HG03565 (cell line): Measurements from ENCODE around the gene CCL21.
"Not testable (repeated sequence)": the region's sequence is repeated elsewhere in the genome, so short reads cannot be mapped to it uniquely, and the experiment has no call there.

Source experiments
- ATAC-seq: cut with Tn5 transposase; IDR thresholded peaks from one replicate; pipeline ENCODE4 v1.9.1; 2021; ENCODE audit warnings: mild to moderate bottlenecking, moderate library complexity; ENCODE audit not compliant: unreplicated experiment

The CCL21 gene, protein sequence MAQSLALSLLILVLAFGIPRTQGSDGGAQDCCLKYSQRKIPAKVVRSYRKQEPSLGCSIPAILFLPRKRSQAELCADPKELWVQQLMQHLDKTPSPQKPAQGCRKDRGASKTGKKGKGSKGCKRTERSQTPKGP

DNA sequence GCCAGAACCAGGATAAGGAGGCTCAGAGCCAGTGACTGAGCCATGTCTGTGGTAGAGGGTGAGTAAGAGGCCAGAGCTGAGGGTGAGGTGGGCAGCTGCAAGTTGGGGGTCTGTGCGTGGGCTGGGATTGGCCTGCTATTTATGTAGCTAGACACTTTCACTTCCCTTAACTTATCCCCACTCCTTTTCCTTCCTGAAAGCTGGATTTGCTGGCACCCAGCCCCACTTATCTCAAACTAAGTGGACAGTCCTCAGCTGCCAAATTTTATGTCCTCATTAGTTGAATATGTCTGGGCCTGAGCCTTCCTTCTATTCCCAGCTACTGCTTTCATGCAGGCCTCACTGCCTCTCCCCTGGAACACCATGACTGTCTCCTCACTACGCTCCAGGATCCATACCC lies at the start of gene CCL21:
Gene CCL21, minus strand, starts transcription at position 114 of the 400 bp plus-strand sequence. Its CDS starts 70 bp downstream, at position 44.
- ATAC-seq = no peak

GRCh38 chr9:34759432-34760134 lies 49.6 kb upstream of the CCL21 start:
- ATAC-seq = no peak

DNA sequence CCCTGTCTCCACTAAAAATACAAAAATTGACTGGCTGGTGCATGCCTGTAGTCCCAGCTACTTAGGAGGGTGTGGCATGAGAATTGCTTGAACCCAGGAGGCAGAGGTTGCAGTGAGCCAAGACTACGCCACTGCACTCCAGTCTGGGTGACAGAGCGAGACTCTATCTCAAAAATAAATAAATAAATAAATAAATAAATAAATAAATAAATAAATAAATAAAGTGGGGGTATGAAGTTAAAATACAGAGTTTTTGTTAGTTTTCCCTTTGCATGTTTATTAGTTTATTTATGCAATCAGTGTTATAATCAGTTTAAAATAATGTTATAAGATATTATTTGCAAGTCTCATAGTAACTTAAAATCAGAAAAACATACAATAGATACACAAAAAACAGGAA lies 40.4 kb upstream of the CCL21 start:
- not testable (repeated sequence) for ATAC-seq

- no peak for ATAC-seq
Measured at GRCh38 chr9:34746526-34746925, 36.6 kb upstream of the CCL21 start.

DNA sequence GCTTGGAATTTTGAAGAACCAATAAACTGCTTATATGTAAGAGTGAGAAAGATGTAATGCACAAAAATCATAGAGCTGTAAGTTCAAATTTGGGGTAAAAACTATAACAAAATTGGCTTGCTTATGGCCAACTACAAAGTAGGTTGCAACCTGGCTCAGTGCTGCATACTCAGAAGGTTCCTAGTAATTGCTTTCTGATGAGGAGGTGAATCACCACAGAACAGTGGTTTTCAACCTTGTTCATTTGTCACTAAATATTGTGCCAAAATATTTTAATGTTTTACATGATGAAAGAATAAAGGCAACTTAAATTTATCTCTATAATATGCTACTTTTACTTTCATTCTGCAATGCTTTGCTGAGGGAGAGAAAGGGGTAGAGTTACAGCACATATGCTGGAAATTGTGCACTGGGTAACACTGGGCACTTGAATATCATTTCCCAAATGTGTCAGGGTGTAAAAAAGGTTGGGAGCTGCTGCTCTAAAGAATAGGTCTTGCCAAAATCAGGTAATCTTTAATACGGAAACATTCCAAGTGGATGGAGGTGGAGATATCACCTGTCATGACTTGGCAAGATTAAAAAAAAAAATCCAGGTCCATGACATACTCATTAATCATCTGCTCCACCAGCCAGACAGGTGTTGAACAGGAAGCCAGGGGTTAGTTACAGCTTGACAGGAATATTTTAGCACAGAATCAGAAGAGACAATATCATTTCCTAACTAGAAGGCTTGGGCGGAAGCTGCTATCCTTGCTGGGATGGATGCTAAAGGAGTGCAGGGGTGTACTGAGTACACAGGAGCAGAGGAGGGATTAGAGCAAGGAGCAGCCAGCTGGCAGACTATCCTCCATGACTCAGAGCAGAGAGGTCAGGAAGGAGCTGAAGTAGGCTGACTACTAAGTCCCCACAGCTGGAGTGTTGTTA lies 34.6 kb upstream of the CCL21 start:
- no peak for ATAC-seq

- no peak for ATAC-seq
Measured at GRCh38 chr9:34742710-34743109, 32.8 kb upstream of the CCL21 start.

DNA sequence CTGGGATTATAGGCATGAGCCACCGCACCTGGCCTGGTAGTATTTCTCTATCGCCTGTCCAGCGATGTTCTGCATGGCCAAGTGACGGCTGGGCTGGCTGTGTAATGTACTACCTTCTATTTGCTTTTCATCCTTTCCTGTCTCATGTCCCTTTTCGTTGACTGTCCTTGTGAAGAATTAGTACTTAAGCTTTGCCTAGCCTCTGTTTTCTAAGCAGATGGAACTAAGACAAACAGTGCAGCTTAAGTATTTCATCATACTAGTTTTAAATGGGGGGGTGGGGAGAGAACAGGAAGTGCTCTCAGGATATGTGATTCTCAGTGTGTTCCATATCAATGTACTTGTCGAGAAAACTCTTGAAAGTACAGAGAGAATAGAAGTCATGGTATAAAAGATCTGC lies 31.7 kb upstream of the CCL21 start:
- ATAC-seq = no peak

DNA sequence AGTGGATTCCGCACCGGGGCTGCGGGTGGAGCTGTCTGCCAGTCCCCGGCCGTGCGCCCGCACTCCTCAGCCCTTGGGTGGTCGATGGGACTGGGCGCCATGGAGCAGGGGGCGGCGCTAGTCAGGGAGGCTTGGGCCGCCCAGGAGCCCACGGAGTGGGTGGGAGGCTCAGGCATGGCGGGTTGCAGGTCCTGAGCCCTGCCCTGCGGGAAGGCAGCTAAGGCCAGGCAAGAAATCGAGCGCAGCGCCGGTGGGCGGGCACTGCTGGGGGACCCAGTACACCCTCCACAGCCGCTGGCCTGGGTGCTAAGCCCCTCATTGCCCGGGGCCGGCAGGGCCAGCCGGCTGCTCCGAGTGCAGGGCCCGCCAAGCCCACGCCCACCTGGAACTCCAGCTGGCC lies 30.2 kb upstream of the CCL21 start:
- not testable (repeated sequence) for ATAC-seq

GRCh38 chr9:34737677-34738260 lies 27.8 kb upstream of the CCL21 start:
- no peak for ATAC-seq

DNA sequence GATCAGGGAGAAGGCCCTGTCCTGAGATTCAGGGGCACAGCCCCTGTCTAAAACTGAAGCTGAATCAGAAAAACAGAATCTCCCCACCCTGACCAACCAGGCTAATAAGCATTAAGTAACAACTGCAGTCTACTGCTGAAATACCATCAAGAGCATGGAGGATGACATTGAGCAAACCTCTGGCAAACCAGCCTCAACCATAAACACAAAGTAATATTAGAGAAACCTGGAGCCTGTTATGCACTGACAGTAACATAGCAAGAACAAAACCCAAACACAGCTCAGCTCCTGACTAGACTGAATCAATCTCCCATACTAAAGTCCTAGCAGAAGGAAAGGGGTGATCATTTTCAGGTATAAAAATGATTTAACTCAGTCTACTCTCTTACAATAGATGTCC lies 24.8 kb upstream of the CCL21 start:
- no peak for ATAC-seq

GRCh38 chr9:34732886-34733285 lies 22.9 kb upstream of the CCL21 start:
- no peak for ATAC-seq

DNA sequence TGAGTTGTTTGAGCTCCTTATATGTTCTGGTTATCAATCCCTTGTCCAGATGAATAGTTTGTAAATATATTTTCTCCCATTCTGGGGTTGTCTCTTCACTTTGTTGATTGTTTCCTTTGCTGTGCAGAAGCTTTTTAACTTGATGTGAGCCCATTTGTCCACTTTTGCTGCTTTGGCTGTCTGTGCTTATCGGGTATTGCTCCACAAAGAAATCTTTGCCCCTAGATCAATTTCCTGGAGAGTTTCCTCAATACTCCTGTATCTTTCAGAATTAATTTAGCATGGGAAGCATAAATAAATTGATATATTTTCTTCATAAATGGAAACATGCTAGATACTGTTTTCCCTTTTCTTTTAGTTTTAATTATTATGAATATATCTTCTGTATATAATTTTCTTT lies 22.5 kb upstream of the CCL21 start:
- ATAC-seq = no peak

- ATAC-seq = no peak
Measured at GRCh38 chr9:34723141-34723540, 13.2 kb upstream of the CCL21 start.

GRCh38 chr9:34719769-34720025 lies 9.8 kb upstream of the CCL21 start:
- ATAC-seq = not testable (repeated sequence)

DNA sequence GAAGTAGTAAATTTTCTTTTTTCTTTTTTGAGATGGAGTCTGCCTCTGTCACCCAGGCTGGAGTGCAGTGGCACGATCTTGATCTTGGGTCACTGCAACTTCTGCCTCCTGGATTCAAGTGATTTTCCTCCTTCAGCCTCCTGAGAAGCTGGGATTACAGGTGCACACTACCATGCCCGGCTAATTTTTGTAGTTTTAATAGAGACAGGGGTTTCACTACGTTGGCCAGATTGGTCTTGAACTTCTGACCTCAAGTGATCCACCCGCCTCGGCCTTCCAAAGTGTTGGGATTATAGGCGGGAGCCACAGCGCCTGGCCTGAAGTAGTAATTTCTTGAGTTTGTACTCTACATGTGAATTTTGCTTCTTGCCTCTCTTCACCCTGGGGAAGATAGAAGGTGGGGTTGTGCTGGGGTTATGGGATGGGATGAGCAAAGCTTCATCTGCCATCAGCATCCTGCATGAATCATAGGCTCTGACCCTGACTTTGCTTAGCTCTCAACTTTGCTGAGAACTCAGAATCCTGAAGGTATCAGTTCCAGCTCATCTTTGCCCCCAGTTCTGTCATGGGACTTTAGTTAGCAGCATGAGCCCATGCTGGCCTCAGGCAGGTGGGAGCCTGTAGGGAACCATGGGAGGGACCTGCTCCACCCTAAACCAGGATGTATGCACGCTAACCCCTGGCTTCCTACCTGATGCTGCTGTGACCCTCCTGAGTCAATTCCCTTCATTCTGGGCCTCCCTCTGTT lies 9.3 kb upstream of the CCL21 start:
- no peak for ATAC-seq

DNA sequence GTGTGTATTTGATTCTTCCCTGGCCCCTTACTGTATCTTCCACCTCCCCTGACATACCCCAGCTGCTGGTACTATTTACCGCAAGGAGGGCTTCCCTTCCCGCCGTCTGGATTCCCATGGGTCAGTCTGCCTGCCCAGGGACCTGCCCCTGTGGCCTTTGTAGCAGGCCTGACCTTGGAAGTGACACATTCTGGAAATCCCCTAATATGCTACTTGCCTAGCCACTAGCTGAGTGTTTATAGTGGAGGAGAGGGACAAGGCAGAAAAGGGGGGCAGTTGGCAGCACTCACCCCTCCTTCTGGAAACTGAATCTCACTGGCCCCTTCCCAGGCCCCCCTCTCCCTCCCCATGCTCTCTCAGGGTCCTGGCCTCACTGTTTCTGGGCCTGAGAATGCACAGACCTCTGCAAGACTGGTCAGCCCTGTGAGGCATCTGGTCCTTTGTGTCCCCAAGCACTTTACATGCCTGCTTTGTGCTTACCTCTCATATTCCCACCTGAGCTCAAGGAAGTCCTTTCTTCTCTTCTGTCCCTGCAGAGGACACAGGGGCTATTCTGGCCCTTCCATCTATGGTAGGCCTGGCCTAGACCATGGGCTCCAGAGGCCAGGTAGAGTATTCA lies 8.2 kb upstream of the CCL21 start:
- ATAC-seq = no peak

DNA sequence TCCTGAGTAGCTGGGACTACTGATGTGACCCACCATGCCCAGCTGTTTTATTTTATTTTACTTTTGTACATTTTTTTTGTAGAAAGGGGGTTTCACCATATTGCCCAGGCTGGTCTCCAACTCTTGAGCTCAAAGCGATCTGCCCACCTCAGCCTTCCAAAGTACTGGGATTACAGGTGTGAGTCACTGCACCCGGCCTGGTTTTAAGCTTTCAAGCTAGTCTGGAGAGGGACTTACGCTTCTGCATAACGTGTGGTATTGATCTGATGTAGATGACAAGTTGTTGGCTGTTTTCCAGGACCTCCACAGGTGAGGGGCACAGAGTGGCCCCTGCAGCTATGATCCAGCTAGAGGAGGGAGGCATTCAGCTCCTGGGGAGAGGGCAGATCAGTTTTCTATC lies 6.8 kb upstream of the CCL21 start:
- no peak for ATAC-seq

- no peak for ATAC-seq
Measured at GRCh38 chr9:34715639-34716215, 5.8 kb upstream of the CCL21 start.

DNA sequence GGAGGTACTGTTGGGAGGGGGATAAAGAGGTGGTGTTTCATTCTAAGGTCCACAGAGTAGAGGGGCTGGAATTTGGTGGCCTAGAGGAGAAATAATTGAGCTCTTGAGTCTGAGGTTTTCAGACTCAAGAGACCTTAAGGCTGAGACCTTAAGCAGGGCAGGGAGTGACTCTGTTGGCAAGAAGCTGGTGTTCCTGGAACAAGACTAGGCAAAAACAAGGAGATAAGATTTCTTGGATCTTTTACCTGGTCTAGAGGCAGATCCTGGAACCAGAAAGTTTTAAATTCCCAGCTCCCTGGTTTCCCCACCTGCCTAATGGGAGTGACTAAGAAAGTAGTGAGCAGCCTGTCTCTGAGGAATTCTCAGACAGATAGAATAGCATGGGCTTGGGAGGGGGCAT lies 4.1 kb upstream of the CCL21 start:
- ATAC-seq = no peak

- ATAC-seq = no peak
Measured at GRCh38 chr9:34712140-34712539, 2.2 kb upstream of the CCL21 start.
